OCI-LY3 (cell line): ENCODE data around the gene LRRC14B.

Source experiments
- EZH2phosphoT487 ChIP-seq: fragments of 200-600 bp; shearing (Covaris generic); IDR thresholded peaks from 2 replicates; pipeline ENCODE4 v1.6.1; 2018; ENCODE audit warnings: antibody characterized with exemption, mixed run types, low read depth
- TF ChIP-seq, protein P1 (sequence below): fragments of 200-600, 300-600 bp; sonication (generic); IDR thresholded peaks from 2 replicates; pipeline ENCODE4 v1.5.1; 2014; ENCODE audit warnings: antibody characterized with exemption, low read length, low read depth

DNA sequence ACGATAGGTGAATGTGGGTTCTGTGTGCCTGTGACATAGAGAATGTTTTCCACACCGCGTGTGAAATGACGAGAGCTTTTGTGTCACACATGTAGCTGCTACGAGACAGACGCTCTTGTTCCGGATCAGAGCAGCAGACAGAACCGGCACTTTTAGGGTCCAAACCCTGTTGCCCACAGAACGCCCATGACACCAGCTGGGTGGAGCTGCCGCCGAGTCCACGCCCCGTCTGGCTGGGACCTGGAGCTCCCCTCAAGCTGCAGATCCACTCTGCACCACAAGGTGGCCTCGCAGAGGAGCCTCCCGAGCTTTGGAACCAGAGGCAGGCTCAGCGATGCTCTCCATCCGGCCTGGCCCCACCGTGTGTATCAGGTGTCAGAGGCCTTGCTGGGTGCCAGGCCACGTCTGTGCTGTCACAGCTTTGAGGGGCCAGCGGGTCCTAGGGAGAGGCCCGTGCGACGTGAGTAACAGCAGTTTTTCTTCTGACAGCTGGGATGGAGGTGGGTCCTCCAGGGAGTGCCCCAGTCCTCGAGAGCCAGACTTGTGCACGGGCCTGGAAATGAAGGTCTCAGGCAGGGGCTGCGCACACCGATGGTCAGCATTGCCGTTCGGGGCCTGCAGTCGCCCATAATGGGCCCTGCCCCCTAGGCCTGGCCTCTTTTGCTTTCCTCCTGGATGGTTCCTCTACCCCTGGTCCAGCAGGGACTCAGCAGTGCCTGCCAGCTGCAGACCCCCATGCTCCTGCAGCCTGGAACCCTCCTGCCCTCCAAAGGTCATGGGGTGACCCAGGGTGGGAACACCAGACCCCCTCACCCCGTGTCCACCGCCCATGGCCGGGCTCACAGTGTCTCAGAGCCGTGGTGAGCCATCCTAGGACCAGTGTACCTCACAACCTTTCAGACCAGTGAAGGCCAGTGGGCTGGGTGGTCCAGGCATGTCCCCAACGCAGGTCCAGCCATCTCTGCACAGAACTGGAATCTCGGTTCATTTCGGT is 2.5 kb upstream of the LRRC14B start:
- TF ChIP-seq, protein P1, sequence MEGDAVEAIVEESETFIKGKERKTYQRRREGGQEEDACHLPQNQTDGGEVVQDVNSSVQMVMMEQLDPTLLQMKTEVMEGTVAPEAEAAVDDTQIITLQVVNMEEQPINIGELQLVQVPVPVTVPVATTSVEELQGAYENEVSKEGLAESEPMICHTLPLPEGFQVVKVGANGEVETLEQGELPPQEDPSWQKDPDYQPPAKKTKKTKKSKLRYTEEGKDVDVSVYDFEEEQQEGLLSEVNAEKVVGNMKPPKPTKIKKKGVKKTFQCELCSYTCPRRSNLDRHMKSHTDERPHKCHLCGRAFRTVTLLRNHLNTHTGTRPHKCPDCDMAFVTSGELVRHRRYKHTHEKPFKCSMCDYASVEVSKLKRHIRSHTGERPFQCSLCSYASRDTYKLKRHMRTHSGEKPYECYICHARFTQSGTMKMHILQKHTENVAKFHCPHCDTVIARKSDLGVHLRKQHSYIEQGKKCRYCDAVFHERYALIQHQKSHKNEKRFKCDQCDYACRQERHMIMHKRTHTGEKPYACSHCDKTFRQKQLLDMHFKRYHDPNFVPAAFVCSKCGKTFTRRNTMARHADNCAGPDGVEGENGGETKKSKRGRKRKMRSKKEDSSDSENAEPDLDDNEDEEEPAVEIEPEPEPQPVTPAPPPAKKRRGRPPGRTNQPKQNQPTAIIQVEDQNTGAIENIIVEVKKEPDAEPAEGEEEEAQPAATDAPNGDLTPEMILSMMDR, result peak; percentile 63
- no peak for TF ChIP-seq EZH2phosphoT487
